Pulmonary artery endothelial cell (primary cell): ENCODE data around the gene CELF2. TPM values are rescaled to one million over a fixed set of nuclear protein-coding genes. Genes with fewer than 3 reads are reported as not detected.
"Not testable (repeated sequence)": the region's sequence is repeated elsewhere in the genome, so short reads cannot be mapped to it uniquely, and the experiment has no call there.

Experiments used
- DNase-seq: peaks from one replicate; pipeline ENCODE4 v3.0.0-alpha.2; 2011; ENCODE audit warnings: low read depth, low spot score
- total RNA-seq: library from RNA; depleted of rRNA; stranded (reverse); fragments of >200 nt; gene quantifications from 2 replicates; pipeline ENCODE4 v1.2.3, GENCODE V29; 2014

CELF2 gene
- total RNA-seq, 1 donor from 2014 or later, result 12.5 TPM

DNA sequence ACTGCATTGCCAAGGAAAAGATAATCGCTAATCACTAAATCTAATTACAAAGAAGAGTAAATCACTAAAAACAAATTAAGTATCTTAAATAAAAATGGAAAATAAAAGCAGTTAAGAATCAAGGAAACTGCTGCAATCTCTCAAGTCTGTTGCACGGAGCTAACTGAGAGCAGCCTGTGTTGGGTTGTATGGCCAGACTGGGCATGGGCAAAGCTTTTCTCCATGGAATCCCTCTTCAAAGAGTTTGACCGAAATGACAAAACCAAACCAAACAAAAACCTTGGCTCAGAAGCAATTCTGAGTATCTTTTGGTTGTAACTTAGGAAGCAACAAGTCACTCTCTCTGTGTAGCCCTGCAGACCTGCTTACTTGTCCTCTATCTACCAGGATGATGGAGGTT, 78.8 kb downstream of the CELF2 start:
- DNase-seq, result no peak

DNA sequence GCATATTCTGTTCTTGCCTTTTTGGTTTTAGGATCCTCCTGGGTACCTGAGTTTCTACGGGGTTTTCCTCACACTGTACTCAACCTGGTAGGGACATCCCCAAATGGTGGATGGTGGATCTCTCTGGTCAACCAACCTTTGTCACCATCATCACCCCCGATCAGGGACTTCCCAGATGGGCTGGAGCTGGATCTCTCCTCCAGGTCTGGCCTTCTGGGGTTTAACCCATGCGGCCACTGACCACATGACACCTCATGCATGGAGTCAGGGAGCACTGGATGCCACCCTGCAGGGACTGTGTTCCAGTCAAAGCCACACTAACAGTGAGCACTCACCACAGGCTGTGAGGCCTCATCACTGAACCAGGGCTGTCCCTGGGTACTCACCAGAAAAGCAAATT, 80.0 kb downstream of the CELF2 start:
- no peak for DNase-seq

DNA sequence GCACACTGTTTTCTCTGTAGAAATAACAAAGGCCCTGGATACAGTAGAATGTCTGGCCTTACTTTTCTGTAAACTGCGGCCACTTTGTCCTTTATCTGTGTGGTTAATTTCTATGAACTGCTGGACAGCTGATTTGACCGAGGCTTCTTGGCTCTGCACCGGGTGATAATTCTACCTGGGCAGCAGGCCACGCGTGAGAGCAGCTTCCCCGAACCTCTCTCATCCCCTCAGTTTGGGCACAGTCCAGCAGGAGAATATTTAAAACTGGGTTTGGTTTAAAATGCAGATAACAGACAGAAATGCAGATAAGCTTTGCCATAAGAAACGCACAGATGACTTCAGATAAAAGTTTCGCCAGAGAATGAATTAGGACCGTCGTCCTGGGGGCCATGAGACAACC, 81.0 kb downstream of the CELF2 start:
- DNase-seq, result no peak

DNA sequence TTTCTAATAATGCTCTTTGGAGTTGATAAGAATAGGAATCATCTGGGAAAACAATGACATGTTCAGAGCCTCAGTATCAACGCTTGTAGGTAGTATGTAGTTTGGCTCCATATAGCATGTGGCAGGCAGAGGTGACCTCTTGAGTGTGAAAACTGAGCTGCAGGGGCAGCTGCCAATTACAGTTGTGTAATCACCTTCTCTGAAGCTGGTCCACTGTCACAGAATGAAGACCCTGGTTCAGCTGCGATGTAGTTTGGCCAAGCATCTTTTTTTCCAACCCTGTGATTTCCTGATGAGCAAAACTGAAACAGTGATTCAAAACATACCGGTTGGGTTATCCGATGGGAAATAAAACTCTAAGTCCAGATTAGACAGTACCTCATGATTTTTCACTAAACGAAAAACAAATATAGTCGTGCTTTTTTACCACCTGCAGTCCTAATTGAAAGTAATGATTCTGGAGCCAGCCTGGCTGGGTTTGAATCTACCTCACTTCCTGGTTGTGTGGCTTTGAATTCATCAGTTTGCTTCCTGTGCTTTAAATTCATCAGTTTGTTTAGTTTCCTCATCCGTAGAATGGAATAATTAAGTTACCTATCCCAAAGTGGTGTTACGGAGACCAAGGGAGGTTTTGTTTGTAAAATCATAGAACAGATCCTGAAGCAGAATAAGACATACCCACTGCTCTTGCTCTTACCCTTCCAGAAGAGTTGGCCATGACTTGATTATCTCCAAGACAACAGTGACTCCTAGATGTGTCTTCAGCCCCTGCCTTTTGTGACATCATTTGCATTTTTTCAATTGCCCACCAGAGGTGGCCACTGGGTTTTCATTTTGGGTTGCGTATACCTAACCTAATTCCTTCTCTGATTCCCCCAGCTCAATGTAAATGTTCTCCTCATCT, 87.4 kb downstream of the CELF2 start:
- no peak for DNase-seq

DNA sequence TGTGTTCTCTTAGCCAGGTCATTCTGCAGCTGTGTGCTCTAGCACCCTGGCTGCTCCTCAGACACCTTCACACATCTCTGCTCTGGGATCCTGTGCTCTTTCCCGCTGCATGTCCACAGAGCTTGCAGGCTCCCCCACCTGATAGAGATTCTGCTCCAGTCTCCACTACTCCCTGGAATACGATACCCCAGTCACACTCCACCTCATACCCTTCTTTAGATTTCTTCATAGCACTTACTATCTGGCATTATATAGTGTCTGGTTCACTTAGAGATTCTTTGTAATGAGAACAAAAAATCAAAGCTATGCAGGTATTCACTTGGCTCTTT, 88.0 kb downstream of the CELF2 start:
- DNase-seq, result no peak

DNA sequence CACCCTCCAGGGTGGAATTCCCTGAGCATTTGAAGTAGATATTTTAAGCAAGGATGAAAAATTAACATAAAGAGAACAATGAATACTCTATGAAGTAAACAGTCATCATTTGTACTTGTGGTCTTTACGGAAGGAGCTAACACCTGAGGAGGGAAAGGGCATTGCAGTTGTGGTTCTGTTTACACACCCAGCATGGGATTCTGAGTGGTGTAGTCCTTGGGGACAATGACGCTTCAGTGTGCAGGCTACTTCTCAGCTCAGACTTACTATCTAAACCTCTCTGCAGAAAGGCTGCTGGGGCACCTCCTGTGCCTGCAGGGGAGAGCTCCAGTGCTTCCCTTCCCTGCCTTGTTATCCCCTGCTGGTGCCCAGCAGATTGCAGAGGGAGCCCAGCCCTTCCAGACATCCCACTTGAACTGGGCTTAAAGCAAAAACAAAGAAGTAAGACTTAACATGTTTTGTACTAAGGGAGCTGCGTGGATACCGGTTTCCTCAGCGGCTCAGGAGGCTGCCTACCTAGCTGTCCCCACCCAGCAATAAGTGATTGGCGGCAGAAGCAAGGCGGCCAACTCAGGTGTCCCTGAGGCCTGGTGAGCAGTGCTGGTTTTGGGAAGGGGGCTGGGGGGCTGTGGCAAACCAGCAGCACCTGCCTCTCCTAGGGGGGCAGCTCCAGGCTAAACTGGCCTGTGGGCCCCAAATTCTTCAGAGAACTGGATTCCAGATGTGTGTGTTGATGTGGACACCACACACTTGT, 89.1 kb downstream of the CELF2 start:
- DNase-seq, result no peak

DNA sequence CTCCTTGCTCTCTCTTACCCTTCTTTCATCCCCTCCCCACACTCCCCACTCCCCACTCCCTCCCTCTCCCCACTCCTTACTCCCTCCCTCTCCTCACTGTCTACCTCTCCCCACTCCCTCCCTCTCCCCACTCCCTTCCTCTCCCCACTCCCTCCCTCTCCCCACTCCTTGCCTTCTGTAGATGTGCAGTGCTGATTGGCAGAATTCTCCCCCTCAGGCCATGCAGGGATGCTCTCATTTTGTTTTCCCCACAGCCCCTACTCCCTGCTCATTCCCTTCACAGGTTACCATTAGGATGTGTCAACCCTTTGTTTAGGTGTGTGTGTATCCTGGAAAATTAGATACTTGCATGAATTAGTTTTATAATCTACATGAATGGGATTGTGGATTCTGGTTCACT, 90.3 kb downstream of the CELF2 start:
- DNase-seq, result no peak

DNA sequence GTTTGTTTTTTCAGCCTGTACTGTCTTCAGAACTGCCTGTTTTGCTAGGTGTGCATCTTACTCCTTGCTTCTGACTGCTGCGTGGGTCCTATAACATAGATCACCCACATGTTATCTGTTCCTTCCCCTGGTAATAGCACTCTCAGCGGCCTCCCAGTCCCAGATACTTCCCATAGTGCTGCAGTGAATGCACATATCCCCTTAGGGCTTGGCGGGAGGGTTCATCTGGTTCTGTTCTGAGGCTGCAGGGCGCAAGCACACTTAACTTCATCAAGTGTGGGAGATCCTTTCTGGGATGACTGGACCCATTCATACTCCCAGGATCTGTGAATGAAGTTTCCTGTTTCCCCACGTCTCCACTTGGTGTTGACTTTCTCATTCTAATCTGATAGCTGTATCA, 90.7 kb downstream of the CELF2 start:
- no peak for DNase-seq

DNA sequence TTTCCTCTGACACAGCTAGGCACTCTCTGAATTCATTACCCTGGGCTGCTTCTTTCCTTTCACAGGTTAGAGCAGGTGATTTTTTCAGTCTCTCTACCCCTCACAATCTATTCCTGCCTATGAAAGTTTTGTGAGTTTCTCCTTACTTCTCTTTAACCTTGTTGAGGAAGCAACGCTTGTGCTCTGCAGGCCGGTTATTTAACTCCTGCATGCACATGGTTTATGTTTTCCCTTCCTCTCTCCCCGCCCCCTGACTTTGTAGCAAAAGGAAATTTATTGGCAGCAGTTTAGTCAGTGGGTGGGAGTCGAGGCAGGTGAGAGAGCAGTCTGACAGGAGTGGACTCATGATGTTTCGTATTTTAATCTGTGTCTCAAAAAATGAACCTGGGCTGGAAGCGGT, 91.9 kb downstream of the CELF2 start:
- no peak for DNase-seq

DNA sequence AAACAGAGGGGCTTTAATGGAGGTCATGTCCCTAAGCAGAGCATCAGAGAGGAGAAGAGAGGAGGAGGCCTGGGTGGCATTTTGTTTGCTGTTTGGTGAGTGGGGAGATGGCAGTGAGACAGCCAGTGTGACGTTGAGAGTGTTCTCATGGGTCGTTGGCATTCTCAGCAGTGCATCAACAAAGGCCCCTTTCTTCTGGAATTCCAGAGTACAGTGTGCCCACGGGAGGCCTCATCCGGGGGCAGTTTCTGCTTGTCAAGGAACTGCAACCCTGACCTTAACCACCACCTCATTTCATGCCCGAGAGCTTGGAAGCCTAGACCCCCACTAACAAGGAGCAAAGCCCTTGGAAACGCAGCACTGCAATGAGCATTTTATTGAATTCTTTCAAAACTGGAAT, 92.9 kb downstream of the CELF2 start:
- DNase-seq, result no peak

DNA sequence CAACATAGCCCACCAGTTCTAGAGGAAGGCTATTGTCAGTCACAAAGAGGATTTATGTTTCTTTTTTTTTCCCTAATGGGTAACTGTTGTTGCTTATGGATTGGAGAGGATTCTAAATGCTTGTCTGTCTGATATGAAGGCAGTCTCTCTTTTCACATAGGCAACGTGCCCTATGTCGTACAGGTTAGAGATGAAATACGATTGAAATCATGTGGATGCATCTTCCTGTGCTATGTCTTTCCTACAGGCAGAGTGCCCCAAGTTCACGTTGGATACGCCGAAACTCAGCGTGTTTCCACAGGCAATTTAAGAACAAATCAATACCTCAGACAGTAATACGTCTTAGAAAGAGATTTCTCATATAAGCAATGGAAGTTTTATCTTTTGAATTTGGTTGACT, 93.8 kb downstream of the CELF2 start:
- no peak for DNase-seq

DNA sequence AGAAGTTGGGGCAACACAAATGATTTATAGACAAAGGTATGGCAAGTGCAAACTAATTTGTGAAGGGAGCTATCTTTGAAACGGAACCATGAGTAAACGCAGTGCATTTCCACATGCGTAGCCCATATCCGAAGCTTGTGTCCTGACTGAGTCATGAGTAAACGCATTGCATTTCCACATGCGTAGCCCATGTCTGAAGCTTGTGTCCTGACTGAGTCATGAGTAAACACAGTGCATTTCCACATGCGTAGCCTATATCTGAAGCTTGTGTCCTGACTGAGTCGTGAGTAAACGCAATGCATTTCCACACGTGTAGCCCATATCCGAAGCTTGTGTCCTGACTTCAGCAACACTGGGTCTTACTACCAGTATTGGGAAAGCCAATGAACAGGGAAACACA, 95.0 kb downstream of the CELF2 start:
- DNase-seq, result no peak

DNA sequence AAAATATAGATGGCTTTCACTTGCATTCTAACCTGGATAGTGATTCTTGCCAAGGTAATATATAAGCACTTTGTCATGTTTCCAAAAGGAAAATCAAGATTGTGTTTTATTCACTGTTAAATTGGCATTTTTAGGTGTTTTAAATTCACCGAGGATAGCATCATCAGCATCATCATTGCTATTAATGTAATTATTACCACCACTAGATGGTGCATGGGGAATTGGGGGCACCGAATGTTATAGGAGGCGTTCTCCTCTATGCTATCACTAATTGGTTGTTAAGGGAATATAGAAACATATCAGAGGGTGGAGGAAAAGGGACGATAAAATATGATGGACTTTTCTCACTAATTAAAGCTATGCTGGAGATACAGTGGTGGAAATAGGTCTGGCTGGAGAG, 95.5 kb downstream of the CELF2 start:
- no peak for DNase-seq

DNA sequence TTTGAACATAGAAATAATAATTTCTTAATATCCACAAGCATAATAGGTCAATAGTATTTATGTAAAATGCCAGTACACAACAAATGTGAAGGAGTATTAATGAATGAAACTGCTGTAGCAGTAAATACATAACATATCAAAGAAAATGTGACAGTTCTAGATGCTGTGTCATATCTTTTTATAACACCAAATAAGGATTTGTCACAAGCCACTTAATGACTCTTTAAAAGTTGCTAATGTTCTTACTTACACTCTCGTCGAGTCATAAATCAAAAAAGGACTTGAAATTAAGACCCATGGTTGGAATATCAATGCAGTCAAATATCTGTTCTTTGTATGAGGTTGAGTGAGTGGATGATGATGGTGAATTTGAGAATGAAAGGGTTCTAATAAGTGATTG, 96.6 kb downstream of the CELF2 start:
- DNase-seq, result no peak

DNA sequence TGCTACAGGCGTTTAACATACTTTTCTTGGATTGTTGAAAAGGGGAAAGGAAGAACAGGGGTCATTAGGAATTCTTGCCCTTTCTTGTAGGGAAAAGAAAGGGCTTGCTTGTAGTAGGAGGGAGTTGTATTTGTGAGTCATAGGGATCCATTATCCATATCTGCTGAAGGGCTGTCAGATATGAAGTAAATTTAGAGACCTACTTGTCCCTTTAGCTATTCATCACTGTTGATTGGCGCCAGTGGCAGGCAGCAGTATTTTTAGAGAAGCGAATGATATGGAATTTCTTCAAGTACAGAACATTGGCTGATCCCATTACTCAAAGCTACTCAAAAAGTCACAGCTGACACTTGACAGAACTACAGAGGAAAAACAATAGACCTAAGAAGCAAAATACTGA, 97.7 kb downstream of the CELF2 start:
- no peak for DNase-seq

DNA sequence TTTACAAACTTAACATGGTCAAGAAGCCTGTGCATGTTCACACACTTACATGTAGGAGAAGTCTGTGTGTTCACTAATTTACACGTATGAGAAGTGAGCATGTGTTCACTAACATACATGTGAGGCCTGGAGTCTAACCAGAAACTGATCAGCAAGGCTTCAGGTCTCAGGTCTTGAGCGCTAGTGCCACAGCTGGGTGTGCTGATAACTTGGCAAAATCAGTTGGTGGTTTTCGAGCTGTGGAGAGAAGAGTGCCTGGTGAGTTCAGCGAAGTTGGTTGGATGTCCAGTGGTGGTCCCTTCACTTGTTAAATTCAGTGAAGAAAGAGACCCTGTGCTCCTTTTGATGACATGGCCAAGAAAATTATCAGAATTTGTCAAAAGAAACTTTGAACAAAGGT, 98.7 kb downstream of the CELF2 start:
- no peak for DNase-seq

DNA sequence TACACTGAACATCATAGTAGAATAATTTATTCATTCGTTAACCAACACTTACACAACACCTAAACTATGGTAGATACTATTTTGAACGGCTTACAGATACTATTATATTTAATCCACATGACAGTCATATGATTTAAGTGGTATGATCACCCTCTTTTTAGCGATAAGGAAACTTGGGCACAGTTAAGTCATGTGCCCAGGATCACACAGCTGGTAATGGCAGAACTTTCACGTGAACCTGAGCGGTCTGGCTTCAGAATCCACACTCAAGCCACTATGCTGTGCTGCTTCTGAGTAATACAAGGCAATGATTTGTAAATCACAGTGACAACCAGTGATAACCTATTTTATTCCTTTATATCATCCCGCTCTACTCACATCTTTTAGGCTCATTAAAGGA, 99.1 kb downstream of the CELF2 start:
- no peak for DNase-seq

DNA sequence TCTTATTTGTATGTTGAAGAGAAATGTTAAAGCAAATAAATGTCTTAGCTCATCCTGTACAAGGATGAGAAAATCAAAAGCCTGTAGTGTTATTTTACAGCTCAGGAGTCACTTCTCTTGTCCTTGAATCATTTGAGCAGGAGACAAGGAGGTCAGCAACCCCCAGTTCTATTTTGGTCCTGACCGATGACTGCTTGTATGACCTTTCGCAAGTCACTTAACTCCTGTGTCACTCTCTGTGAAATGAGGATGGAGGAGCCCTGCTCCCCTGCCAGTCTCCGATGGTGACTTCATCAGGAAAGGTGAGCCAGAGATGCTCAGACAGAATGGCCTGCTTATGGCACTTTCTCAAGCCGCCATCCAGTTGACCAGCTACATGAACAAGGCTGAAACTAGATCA, 101.0 kb downstream of the CELF2 start:
- no peak for DNase-seq

DNA sequence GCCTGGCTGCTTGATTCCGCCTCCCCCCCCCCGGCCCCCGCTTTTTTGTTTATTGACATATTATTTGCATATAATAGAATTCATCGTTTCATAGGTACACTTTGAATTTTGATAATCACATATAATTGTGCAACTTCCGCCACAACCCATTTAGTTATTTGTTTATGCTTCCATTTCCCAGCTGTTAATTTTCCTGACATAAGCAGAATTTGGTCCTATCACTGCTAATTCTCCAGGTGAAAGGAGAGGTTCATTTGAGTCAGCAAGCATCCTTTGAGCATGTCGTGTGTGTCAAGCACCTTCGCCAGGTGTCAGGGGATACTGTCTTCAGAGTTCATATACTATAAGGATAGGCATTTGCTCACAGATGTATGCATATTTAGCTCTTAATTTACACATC, 102.2 kb downstream of the CELF2 start:
- DNase-seq, result no peak

DNA sequence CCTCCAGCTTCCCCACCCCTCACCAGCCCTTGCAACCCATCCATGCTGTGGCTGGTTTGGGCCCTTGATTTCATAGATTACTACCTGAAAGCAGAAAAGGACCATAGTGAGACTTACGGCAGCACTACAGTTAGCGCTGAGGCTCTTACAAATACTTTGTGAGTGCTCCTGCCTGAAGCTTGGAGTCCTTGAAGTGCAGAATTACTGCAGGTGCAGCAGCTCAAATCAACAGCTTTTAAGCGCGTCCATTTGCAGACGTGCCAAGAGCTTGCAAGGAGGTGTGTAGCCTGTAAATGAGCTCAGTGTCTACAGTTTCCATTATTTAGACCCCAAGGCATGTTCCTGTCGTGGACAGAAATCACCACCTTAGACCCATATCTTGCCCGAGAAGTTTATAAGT, 103.0 kb downstream of the CELF2 start:
- DNase-seq, result no peak

DNA sequence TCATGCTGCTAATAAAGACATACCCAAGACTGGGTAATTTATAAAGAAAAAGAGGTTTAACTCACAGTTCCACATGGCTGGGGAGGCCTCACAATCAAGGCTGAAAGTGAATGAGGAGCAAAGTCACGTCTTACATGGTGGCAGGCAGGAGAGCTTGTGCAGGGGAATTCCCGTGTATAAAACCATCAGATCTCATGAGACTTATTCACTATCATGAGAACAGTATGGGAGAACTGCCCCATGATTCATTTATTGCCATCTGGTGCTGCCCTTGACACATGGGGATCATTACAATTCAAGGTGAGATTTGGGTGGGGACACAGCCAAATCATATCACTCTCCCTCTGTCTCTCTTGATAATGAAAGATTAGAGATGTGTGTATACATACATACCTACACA, 106.2 kb downstream of the CELF2 start:
- DNase-seq, result not testable (repeated sequence)

DNA sequence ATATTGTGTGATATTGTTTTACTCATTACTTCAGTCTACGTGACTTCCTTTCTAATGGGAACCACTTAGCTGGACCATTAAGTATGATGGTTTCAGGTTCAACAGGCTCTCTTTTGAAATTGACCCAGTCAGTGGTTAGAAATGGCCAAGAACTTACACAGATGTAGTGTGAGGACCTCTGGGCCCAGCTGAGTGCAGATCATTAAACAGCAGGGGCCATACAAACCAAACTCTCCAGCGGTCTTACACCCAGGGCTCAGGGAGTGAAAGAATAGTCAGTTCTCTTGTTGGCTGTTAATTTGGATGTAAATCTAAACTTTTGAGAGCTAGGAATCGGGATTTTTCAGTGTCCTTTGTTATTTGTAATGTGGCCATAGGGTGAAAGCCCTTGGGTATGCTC, 107.3 kb downstream of the CELF2 start:
- no peak for DNase-seq

DNA sequence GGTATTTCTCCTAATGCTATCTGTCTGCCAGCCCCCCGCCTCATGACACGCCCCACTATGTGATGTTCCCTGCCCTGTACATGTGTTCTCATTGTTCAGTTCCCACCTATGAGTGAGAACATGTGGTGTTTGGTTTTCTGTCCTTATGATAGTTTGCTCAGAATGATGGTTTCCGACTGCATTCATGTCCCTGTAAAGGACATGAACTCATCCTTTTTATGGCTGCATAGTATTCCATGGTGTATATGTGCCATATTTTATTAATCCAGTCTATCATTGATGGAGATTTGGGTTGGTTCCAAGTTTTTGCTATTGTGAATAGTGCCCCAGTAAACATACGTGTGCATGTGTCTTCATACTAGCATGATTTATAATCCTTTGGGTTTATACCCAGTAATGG, 109.3 kb downstream of the CELF2 start:
- DNase-seq, result not testable (repeated sequence)
